ENCODE data around the gene RASGRP1. TPM values are rescaled to one million over a fixed set of nuclear protein-coding genes. Genes with fewer than 3 reads are reported as not detected.

RASGRP1 gene
- total and polyA plus RNA-seq, 7 donors, result 0.33 to 3.6 (median 0.71) TPM; not detected in 2

- H3K27ac ChIP-seq, result no peak overlapping the region
- H3K27me3 ChIP-seq, result no peaks in the 10 kb centered on the region
- TF ChIP-seq POLR2AphosphoS5 (IDR thresholded peaks at IDR 0.05) (no peak), CTCF (IDR thresholded peaks at IDR 0.05) (no peak), EP300 (IDR thresholded peaks at IDR 0.05) (no peak), POLR2A (IDR thresholded peaks at IDR 0.05) (no peak)
- no peaks in the 10 kb centered on the region for H3K9me3 ChIP-seq
- peaks cover 1 to 72% (median 8%) of the 10 kb centered on the region in 4 donors for H3K36me3 ChIP-seq
- intact Hi-C loops (cut with DNase I), result no loop called here
- no peaks in the 10 kb centered on the region for H3K4me1 ChIP-seq
- WGBS, 2 donors, result 96 to 100% methylated on average over 1 of the region's 1 CpG
- H3K4me3 ChIP-seq, result no peak overlapping the region
- DNase-seq, result no peak
These were observed 88.5 kb downstream of the RASGRP1 start for GRCh38 chr15:38476120-38476519.

GRCh38 chr15:38475361-38475760, 89.3 kb downstream of the RASGRP1 start:
- Histone ChIP-seq H3K9me3 (no peaks in the 10 kb centered on the region), H3K4me1 (no peaks in the 10 kb centered on the region), H3K4me3 (no peak overlapping the region), H3K36me3 (peaks cover 0 to 75% (median 9%) of the 10 kb centered on the region in 4 donors), H3K27ac (no peak overlapping the region), H3K27me3 (no peaks in the 10 kb centered on the region)
- no peak for DNase-seq
- no peak for TF ChIP-seq EP300 (IDR thresholded peaks at IDR 0.05)
- no peak for TF ChIP-seq POLR2A (IDR thresholded peaks at IDR 0.05)
- no peak for TF ChIP-seq CTCF (IDR thresholded peaks at IDR 0.05)
- no peak for TF ChIP-seq POLR2AphosphoS5 (IDR thresholded peaks at IDR 0.05)
- WGBS, 2 donors, result 95 to 98% methylated on average over 2 of the region's 2 CpGs
- intact Hi-C loops (cut with DNase I), result loop anchor here (2.0 kb wide), 1 partner anchor 207 kb away; no protein-coding TSS in a partner anchor

- Histone ChIP-seq H3K27me3 (no peaks in the 10 kb centered on the region), H3K27ac (no peak overlapping the region), H3K36me3 (peaks cover 0 to 79% (median 10%) of the 10 kb centered on the region in 4 donors), H3K4me3 (no peak overlapping the region), H3K4me1 (no peaks in the 10 kb centered on the region), H3K9me3 (no peaks in the 10 kb centered on the region)
- intact Hi-C loops (cut with DNase I), result loop anchor here (2.0 kb wide), 1 partner anchor 209 kb away; no protein-coding TSS in a partner anchor
- 29 to 64% methylated on average over 4 of the region's 4 CpGs for WGBS, 2 donors
- peak in 3 of 4 experiments; percentile 49 to 64 (median 55) for TF ChIP-seq CTCF (IDR thresholded peaks at IDR 0.05)
- TF ChIP-seq EP300 (IDR thresholded peaks at IDR 0.05), result no peak
- no peak for DNase-seq
These were observed 90.4 kb downstream of the RASGRP1 start for GRCh38 chr15:38474155-38474757.

- intact Hi-C loops (cut with DNase I), result no loop called here
- H3K4me1 ChIP-seq, result no peaks in the 10 kb centered on the region
These were observed 92.6 kb downstream of the RASGRP1 start for GRCh38 chr15:38471974-38472373.

More at GRCh38 chr15:38471974-38472373, 92.6 kb downstream of the RASGRP1 start:
- Histone ChIP-seq H3K9me3 (no peaks in the 10 kb centered on the region), H3K27me3 (no peaks in the 10 kb centered on the region), H3K36me3 (peaks cover 0 to 67% (median 10%) of the 10 kb centered on the region in 4 donors), H3K4me3 (no peak overlapping the region), H3K27ac (no peak overlapping the region)
- 90 to 94% methylated on average over 2 of the region's 2 CpGs for WGBS, 2 donors
- no peak for DNase-seq
- TF ChIP-seq CTCF (IDR thresholded peaks at IDR 0.05), result no peak
- no peak for TF ChIP-seq POLR2AphosphoS5 (IDR thresholded peaks at IDR 0.05)
- no peak for TF ChIP-seq POLR2A (IDR thresholded peaks at IDR 0.05)
- no peak for TF ChIP-seq EP300 (IDR thresholded peaks at IDR 0.05)
